ENCODE results near the gene MYBPH. TPM values are rescaled to one million over a fixed set of nuclear protein-coding genes. Genes with fewer than 3 reads are reported as not detected.

Gene MYBPH
- total RNA-seq, 2 donors from 2014 or later: not detected

GRCh38 chr1:203133970-203134725 is 41.5 kb downstream of the MYBPH start:
- Mint-ChIP-seq H3K36me3 (ENCODE audit: low read depth) (no peaks in the 10 kb centered on the region), H3K27me3 (peaks cover 17% of the 10 kb centered on the region), H3K27ac (no peak overlapping the region), H3K9me3 (no peaks in the 10 kb centered on the region), H3K4me1 (no peaks in the 10 kb centered on the region), H3K4me3 (no peak overlapping the region)
- no peak for ATAC-seq (replicated peaks)

DNA sequence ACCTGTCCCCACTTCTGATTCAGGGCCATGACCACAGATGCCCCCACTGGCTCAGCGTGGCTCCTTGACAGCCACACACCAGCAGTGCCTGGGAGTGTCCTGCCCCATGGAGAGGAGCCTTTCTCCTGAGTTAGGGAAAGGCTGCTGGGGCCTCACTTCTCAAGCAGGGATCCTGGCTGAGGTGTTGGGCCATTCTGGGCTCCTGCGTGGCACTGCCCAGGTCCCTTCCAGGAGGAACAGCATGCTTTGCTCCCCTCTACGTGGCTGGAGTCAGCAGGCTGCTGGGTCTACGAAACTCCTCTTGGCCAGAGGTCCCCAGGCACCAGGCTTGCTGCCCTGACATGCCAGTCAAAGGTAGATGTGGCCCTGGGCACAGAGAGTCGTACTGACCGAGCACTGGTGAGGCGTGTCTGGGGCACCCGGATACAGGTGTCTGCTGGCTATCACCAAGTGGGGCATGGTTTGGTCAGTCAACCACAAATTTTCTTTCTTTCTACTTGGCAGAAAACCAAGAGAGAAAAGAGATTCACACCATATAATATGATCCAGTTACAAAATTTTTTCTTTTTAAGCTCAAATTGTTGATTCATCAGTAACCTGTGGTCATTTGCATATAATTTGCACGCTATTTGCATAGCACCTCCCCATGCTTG is 44.0 kb downstream of the MYBPH start:
- no peak for ATAC-seq (replicated peaks)
- no peaks in the 10 kb centered on the region for H3K36me3 Mint-ChIP-seq (ENCODE audit: low read depth)
- H3K4me1 Mint-ChIP-seq: peaks cover 7% of the 10 kb centered on the region
- H3K4me3 Mint-ChIP-seq: no peak overlapping the region
- peaks cover 26% of the 10 kb centered on the region for H3K27me3 Mint-ChIP-seq
- no peaks in the 10 kb centered on the region for H3K9me3 Mint-ChIP-seq
- H3K27ac Mint-ChIP-seq: no peak overlapping the region

- Mint-ChIP-seq H3K9me3 (no peaks in the 10 kb centered on the region), H3K4me1 (peaks cover 7% of the 10 kb centered on the region), H3K27me3 (peaks cover 33% of the 10 kb centered on the region), H3K36me3 (ENCODE audit: low read depth) (no peaks in the 10 kb centered on the region), H3K27ac (no peak overlapping the region), H3K4me3 (no peak overlapping the region)
- no peak for ATAC-seq (replicated peaks)
Measured at GRCh38 chr1:203130358-203130985, 45.2 kb downstream of the MYBPH start.

- Mint-ChIP-seq H3K27me3 (peaks cover 39% of the 10 kb centered on the region), H3K27ac (no peak overlapping the region), H3K4me3 (no peak overlapping the region), H3K36me3 (ENCODE audit: low read depth) (no peaks in the 10 kb centered on the region), H3K4me1 (peaks cover 7% of the 10 kb centered on the region), H3K9me3 (no peaks in the 10 kb centered on the region)
- no peak for ATAC-seq (replicated peaks)
Measured at GRCh38 chr1:203129501-203130231, 46.0 kb downstream of the MYBPH start.

GRCh38 chr1:203128716-203129500 is 46.7 kb downstream of the MYBPH start:
- H3K27me3 Mint-ChIP-seq: peaks cover 41% of the 10 kb centered on the region
- ATAC-seq (replicated peaks): no peak
- H3K9me3 Mint-ChIP-seq: no peaks in the 10 kb centered on the region

GRCh38 chr1:203128431-203128715 is 47.3 kb downstream of the MYBPH start:
- no peaks in the 10 kb centered on the region for H3K36me3 Mint-ChIP-seq (ENCODE audit: low read depth)
- no peak for ATAC-seq (replicated peaks)
- peaks cover 47% of the 10 kb centered on the region for H3K27me3 Mint-ChIP-seq

More at GRCh38 chr1:203128716-203129500, 46.7 kb downstream of the MYBPH start:
- Mint-ChIP-seq H3K4me1 (peaks cover 7% of the 10 kb centered on the region), H3K27ac (no peak overlapping the region), H3K4me3 (no peak overlapping the region), H3K36me3 (ENCODE audit: low read depth) (no peaks in the 10 kb centered on the region)

GRCh38 chr1:203127666-203128430 is 47.8 kb downstream of the MYBPH start, which contains the start of gene ADORA1:
ADORA1 (plus strand) TSS chr1:203127726; CDS start chr1:203128842, 1,116 bp downstream.
- Mint-ChIP-seq H3K9me3 (no peaks in the 10 kb centered on the region), H3K4me3 (peak within 1 kb of the TSS; percentile 23), H3K4me1 (peaks cover 7% of the 10 kb centered on the region), H3K36me3 (ENCODE audit: low read depth) (no peaks in the 10 kb centered on the region), H3K27ac (no peak within 1 kb of the TSS), H3K27me3 (peaks cover 47% of the 10 kb centered on the region)
- no peak for ATAC-seq (replicated peaks)

More at GRCh38 chr1:203128431-203128715, 47.3 kb downstream of the MYBPH start:
- no peaks in the 10 kb centered on the region for H3K9me3 Mint-ChIP-seq
- H3K4me3 Mint-ChIP-seq: no peak overlapping the region
- no peak overlapping the region for H3K27ac Mint-ChIP-seq
- peaks cover 7% of the 10 kb centered on the region for H3K4me1 Mint-ChIP-seq

- Mint-ChIP-seq H3K9me3 (no peaks in the 10 kb centered on the region), H3K4me3 (peak overlapping the region; percentile 12), H3K27ac (no peak overlapping the region), H3K36me3 (ENCODE audit: low read depth) (no peaks in the 10 kb centered on the region), H3K27me3 (peaks cover 51% of the 10 kb centered on the region), H3K4me1 (peaks cover 7% of the 10 kb centered on the region)
- ATAC-seq (replicated peaks): no peak
Measured at GRCh38 chr1:203126866-203127665, 48.6 kb downstream of the MYBPH start.

DNA sequence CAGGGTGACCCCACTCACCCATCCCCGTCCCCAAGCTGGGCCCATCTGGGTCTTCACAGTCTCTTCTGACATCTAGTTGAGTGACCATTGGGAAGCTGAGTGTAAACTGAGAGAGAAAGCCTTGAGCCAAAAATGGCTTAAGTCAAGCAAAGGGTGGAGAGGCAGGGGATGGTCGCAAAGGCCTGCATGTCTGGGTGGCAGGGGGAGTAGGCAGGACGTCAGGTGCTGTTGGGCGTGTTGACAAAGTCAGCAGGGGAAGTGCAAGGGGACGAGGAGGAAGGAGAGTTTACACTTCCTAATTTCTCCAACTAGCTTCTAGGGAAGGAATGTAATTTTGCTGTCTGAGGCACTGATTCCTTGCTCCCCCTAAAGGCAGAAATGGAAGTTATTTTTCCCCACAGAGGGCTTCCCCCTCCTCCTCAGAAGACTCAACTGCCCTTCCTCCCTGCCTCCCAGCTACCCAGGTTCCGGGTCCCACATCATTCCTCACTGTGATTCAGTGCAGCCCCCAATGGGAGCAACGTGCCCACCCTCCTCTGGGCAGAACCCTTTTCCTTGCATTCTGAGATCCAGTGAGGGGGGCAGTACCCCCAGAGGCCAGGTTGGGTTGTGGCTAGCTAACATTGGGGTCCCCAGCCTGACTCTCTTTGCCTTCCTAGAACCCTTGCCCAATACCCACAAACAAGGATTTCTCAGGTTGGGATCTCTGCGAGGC is 49.3 kb downstream of the MYBPH start:
- Mint-ChIP-seq H3K4me3 (no peak overlapping the region), H3K27me3 (peaks cover 57% of the 10 kb centered on the region), H3K27ac (no peak overlapping the region), H3K4me1 (peaks cover 7% of the 10 kb centered on the region), H3K36me3 (ENCODE audit: low read depth) (no peaks in the 10 kb centered on the region), H3K9me3 (no peaks in the 10 kb centered on the region)
- no peak for ATAC-seq (replicated peaks)

DNA sequence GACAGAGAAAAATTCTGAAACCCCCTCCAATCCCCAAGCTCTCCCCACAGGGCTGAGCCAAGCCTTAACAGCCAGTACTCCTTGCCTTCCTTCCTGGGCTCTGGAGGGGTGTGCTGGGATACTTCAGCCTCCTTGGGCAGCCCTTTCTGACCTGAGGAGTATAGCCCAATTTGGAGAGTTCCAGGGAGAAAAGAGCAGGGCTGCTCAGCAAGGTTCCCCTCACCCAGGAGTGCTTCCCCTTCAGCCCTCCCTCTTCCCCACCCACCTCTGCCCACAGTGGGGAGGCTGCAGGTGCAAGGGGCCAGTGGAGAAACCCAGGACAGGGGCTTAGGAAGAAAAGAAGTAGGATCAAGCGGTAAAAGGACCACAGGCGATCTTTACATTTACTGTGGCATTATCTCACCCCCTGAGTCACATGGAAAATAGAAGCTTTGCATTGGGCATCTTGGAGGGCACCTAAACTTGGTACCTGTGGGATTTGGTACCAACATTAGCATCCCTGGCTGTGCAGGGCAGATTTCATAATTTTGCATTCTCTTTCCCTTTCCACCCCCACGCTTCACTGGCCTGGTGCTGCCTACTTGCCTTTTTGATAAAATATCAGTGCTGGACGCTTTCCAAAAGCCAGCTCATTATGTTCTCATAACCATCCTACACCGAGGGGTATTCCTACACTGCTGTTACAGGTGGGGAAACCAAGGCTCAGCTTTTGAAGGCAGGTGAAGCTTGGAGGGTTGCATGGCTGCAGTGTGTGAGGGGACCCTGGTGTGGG is 50.9 kb downstream of the MYBPH start:
- Mint-ChIP-seq H3K4me1 (peaks cover 11% of the 10 kb centered on the region), H3K27ac (no peak overlapping the region), H3K9me3 (no peaks in the 10 kb centered on the region), H3K4me3 (no peak overlapping the region), H3K36me3 (ENCODE audit: low read depth) (no peaks in the 10 kb centered on the region), H3K27me3 (peaks cover 65% of the 10 kb centered on the region)
- ATAC-seq (replicated peaks): no peak

- Mint-ChIP-seq H3K36me3 (ENCODE audit: low read depth) (no peaks in the 10 kb centered on the region), H3K4me3 (no peak overlapping the region), H3K4me1 (peaks cover 11% of the 10 kb centered on the region), H3K27ac (no peak overlapping the region), H3K9me3 (no peaks in the 10 kb centered on the region), H3K27me3 (peaks cover 60% of the 10 kb centered on the region)
- no peak for ATAC-seq (replicated peaks)
Measured at GRCh38 chr1:203124011-203124410, 51.6 kb downstream of the MYBPH start.

GRCh38 chr1:203122159-203122558 is 53.5 kb downstream of the MYBPH start:
- no peak for ATAC-seq (replicated peaks)
- Mint-ChIP-seq H3K9me3 (no peaks in the 10 kb centered on the region), H3K27me3 (peaks cover 62% of the 10 kb centered on the region), H3K4me1 (peaks cover 9% of the 10 kb centered on the region), H3K4me3 (no peak overlapping the region), H3K36me3 (ENCODE audit: low read depth) (no peaks in the 10 kb centered on the region), H3K27ac (no peak overlapping the region)
